Progenitor cell of endocrine pancreas (in vitro differentiated cells): Measurements from ENCODE around the gene GRAMD1B. TPM values are rescaled to one million over a fixed set of nuclear protein-coding genes. Genes with fewer than 3 reads are reported as not detected.

Source experiments
- DNase-seq: peaks from one replicate; pipeline ENCODE4 v3.0.0; 2021; ENCODE audit warnings: low spot score; ENCODE audit not compliant: unreplicated experiment
- H3K27ac Mint-ChIP-seq: 2 replicates; pipeline ENCODE4 v1.8.0; 2021; ENCODE audit warnings: mild to moderate bottlenecking, moderate library complexity, mixed read lengths
- H3K27me3 Mint-ChIP-seq: 2 replicates; pipeline ENCODE4 v1.8.0; 2021; ENCODE audit warnings: mixed read lengths
- H3K36me3 Mint-ChIP-seq: 2 replicates; pipeline ENCODE4 v1.8.0; 2022; ENCODE audit warnings: mixed read lengths; ENCODE audit not compliant: insufficient read depth
- H3K4me1 Mint-ChIP-seq: 2 replicates; pipeline ENCODE4 v1.8.0; 2021; ENCODE audit warnings: low read depth, mixed read lengths
- H3K4me3 Mint-ChIP-seq: 2 replicates; pipeline ENCODE4 v1.8.0; 2021; ENCODE audit warnings: low read depth, mild to moderate bottlenecking, moderate library complexity, mixed read lengths
- H3K9me3 Mint-ChIP-seq: 2 replicates; pipeline ENCODE4 v1.8.0; 2021; ENCODE audit warnings: low read depth, mixed read lengths
- CTCF ChIP-seq: fragments of 200-600 bp; sonication (generic); IDR thresholded peaks from one replicate; pipeline ENCODE4 v1.5.0; 2021; ENCODE audit warnings: antibody characterized with exemption, mild to moderate bottlenecking; ENCODE audit not compliant: unreplicated experiment
- total RNA-seq: library from RNA; stranded (reverse); gene quantifications from 2 replicates; pipeline ENCODE4 v1.2.1, GENCODE V29; 2021

The GRAMD1B gene
- total RNA-seq, 1 donor from 2014 or later: 4.5 TPM

GRCh38 chr11:123582992-123583504 lies 153.0 kb downstream of the GRAMD1B start:
- H3K27me3 Mint-ChIP-seq: peaks cover 19% of the 10 kb centered on the region
- DNase-seq: no peak
- H3K9me3 Mint-ChIP-seq: no peaks in the 10 kb centered on the region
- peaks cover 35% of the 10 kb centered on the region for H3K4me1 Mint-ChIP-seq
- H3K36me3 Mint-ChIP-seq: no peaks in the 10 kb centered on the region
- no peak for TF ChIP-seq CTCF
- no peak overlapping the region for H3K4me3 Mint-ChIP-seq
- no peak overlapping the region for H3K27ac Mint-ChIP-seq

DNA sequence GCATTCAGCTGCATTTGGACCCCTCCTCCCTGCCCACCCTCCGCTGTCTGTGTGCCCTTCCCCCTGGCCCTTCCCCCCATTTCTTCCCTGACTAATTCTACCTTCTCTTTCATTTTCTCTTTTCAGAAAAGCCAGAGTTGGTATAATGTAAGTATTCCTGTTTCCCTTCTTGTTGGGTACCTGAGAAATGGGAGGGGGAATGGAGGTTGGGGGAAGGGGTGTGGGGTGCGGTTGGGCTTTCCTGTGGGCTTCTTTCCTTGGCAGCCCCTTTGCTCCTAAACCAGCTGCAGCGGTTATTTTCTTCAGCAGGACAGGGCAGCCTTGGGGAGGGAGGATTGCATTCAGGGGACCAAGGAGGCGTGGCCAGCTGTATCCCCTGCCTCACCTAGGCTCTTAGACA lies 154.1 kb downstream of the GRAMD1B start:
- H3K27me3 Mint-ChIP-seq: peaks cover 13% of the 10 kb centered on the region
- no peaks in the 10 kb centered on the region for H3K36me3 Mint-ChIP-seq
- no peak for TF ChIP-seq CTCF
- no peak overlapping the region for H3K4me3 Mint-ChIP-seq
- no peak for DNase-seq
- peaks cover 45% of the 10 kb centered on the region for H3K4me1 Mint-ChIP-seq
- H3K27ac Mint-ChIP-seq: no peak overlapping the region
- no peaks in the 10 kb centered on the region for H3K9me3 Mint-ChIP-seq

GRCh38 chr11:123584737-123585136 lies 154.7 kb downstream of the GRAMD1B start:
- no peak for DNase-seq
- Mint-ChIP-seq H3K27me3 (peaks cover 13% of the 10 kb centered on the region), H3K9me3 (no peaks in the 10 kb centered on the region), H3K4me1 (peaks cover 45% of the 10 kb centered on the region), H3K4me3 (no peak overlapping the region), H3K27ac (no peak overlapping the region), H3K36me3 (no peaks in the 10 kb centered on the region)
- no peak for TF ChIP-seq CTCF

- Mint-ChIP-seq H3K36me3 (no peaks in the 10 kb centered on the region), H3K9me3 (no peaks in the 10 kb centered on the region), H3K4me1 (peaks cover 46% of the 10 kb centered on the region), H3K4me3 (no peak overlapping the region), H3K27ac (no peak overlapping the region), H3K27me3 (peaks cover 13% of the 10 kb centered on the region)
- no peak for DNase-seq
- TF ChIP-seq CTCF: no peak
These were observed 155.1 kb downstream of the GRAMD1B start for GRCh38 chr11:123585206-123585605.

GRCh38 chr11:123585706-123586105 lies 155.6 kb downstream of the GRAMD1B start:
- H3K4me1 Mint-ChIP-seq: peaks cover 50% of the 10 kb centered on the region
- no peaks in the 10 kb centered on the region for H3K36me3 Mint-ChIP-seq
- H3K27ac Mint-ChIP-seq: no peak overlapping the region
- peaks cover 13% of the 10 kb centered on the region for H3K27me3 Mint-ChIP-seq
- TF ChIP-seq CTCF: no peak
- no peaks in the 10 kb centered on the region for H3K9me3 Mint-ChIP-seq
- no peak for DNase-seq
- H3K4me3 Mint-ChIP-seq: no peak overlapping the region
